GM10266 (cell line): ENCODE data around the gene IFTAP.

Experiments used
- DNase-seq: peaks from one replicate; pipeline ENCODE4 v3.0.0; 2012; ENCODE audit errors: extremely low spot score
- CTCF ChIP-seq: IDR thresholded peaks from 2 replicates; pipeline ENCODE4 v1.5.1; 2012; ENCODE audit warnings: mild to moderate bottlenecking, low read depth; ENCODE audit not compliant: control insufficient read depth, insufficient read depth; ENCODE audit errors: missing control alignments

Gene IFTAP

GRCh38 chr11:36581536-36581935, 12.8 kb upstream of the IFTAP start:
- no peak for DNase-seq
- TF ChIP-seq CTCF, result no peak

- no peak for DNase-seq
- TF ChIP-seq CTCF, result no peak
Measured at GRCh38 chr11:36583667-36584066, 10.6 kb upstream of the IFTAP start.

- no peak for DNase-seq
- TF ChIP-seq CTCF, result no peak
Measured at GRCh38 chr11:36586543-36586942, 7.8 kb upstream of the IFTAP start.

DNA sequence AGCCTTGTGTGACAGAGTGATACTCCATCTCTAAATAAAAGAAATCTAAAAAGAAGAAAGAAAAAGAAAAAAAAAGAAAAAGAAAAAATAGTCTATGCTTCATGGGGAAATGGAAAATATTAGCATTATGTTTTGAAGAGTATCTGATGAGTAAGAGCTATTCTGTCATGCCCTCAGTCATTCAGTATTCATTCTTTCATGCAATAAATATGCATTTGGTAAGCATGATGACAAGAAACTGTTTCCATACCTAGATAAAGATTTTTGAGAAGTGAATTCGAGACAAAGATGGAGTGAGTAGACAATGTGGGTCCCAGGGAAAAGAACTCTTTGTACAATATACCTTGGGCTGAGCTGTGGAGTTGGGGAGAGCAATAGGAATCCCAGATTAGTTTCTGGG, 6.2 kb upstream of the IFTAP start:
- no peak for DNase-seq
- TF ChIP-seq CTCF, result no peak

DNA sequence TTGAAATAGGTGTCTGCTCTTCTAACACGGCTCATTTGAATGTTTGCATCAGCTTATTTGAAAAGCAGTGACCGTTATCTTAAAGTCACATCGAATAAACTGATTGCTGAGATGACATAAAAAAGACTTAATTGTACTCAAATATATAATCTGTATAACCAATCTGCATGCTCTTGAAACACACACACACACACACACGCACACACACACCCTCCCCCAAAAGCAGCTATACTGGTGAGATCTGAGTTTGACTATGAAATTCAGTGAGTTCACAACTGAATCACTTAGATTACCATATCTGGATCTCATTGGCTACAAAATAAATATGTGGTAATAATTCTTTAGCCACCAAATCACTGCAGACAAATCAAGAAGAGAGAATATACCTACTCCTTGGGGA, 3.8 kb upstream of the IFTAP start:
- no peak for DNase-seq
- TF ChIP-seq CTCF, result no peak

DNA sequence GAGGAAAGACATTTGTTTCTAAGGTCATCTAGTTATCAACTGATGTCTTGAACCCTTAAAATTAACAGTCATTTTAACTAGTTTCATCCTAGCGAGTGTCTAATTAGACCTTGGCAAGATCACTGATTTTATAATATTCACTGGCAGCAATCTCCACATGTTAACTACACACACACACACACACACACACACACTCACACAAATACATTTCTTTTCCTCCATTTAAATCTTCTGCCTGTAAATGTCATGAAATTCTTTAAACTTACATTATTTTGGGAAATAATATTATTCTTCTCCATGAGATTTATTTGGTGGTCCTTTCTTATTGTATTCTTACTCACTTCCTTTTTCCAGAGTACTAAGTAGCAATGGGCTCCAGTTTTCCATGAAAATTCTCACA, 2.9 kb upstream of the IFTAP start:
- no peak for TF ChIP-seq CTCF
- no peak for DNase-seq

- DNase-seq, result no peak
- no peak for TF ChIP-seq CTCF
Measured at GRCh38 chr11:36596880-36597279, 2.6 kb downstream of the IFTAP start.
